ENCODE measurements around the gene TMEM234. TPM values are rescaled to one million over a fixed set of nuclear protein-coding genes. Genes with fewer than 3 reads are reported as not detected.

TMEM234 gene
- total and polyA plus RNA-seq, 8 donors: 19.3 to 24.8 (median 21.6) TPM

DNA sequence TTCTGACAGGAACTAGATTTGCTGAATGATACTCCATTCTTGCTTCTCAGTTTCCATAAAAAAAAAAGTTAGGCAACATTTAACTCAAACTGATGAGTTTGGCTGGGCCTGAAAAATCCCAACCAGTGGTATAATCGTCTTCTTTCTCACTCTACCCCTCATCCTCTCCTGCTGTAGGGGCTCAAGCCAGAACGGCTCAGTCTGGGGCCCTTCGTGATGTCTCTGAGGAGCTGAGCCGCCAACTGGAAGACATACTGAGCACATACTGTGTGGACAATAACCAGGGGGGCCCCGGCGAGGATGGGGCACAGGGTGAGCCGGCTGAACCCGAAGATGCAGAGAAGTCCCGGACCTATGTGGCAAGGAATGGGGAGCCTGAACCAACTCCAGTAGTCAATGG is 41.1 kb downstream of the TMEM234 start:
- peaks cover 0 to 46% of the 10 kb centered on the region in 2 donors for H3K36me3 ChIP-seq
- DNase-seq (no peak), ATAC-seq (no peak)
- H3K4me3 ChIP-seq: peak overlapping the region; percentile 62 to 80
- no peaks in the 10 kb centered on the region for H3K9me3 ChIP-seq
- peak overlapping the region in 1 of 2 donors; percentile 95 for H3K27ac ChIP-seq
- peaks cover 21 to 63% of the 10 kb centered on the region in 2 donors for H3K4me1 ChIP-seq
- intact Hi-C loops (cut with DNase I): no loop called here
- H3K27me3 ChIP-seq: no peaks in the 10 kb centered on the region
- TF ChIP-seq, protein P1, sequence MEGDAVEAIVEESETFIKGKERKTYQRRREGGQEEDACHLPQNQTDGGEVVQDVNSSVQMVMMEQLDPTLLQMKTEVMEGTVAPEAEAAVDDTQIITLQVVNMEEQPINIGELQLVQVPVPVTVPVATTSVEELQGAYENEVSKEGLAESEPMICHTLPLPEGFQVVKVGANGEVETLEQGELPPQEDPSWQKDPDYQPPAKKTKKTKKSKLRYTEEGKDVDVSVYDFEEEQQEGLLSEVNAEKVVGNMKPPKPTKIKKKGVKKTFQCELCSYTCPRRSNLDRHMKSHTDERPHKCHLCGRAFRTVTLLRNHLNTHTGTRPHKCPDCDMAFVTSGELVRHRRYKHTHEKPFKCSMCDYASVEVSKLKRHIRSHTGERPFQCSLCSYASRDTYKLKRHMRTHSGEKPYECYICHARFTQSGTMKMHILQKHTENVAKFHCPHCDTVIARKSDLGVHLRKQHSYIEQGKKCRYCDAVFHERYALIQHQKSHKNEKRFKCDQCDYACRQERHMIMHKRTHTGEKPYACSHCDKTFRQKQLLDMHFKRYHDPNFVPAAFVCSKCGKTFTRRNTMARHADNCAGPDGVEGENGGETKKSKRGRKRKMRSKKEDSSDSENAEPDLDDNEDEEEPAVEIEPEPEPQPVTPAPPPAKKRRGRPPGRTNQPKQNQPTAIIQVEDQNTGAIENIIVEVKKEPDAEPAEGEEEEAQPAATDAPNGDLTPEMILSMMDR (IDR thresholded peaks at IDR 0.05): no peak

DNA sequence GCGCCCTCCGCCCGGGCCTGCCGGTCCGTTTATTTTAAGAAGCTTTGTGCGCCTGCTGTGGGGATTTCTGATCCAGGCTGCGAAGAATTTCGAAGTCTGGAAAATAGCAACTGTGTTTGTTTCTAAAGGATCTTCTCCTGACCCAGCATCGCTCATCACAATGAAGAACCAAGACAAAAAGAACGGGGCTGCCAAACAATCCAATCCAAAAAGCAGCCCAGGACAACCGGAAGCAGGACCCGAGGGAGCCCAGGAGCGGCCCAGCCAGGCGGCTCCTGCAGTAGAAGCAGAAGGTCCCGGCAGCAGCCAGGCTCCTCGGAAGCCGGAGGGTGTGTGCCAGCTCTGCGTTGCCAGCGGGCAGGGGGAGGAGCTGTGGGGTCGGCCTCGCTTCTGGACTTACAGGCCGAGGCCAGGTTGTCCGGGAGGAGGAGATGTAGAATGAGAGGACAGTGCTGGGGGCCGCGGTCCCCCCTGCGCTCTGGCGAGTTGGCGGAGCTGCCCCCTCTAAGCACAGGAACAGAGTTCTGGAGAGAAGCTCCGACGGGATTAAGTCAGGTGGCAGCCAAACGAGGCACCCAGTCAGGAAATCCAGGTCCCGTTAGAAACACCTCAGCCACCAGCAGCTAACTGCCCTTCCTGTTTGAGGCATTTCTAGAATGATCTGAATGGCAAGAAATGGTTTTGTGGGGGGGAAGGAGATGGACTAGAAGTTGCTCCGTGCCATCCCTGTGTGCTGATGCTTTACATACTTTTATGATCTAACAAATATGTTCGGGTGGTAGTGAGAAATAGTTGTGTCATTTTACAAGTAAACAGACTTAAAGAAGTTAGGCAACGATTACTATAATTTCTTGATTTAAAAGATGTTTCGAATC is 41.7 kb downstream of the TMEM234 start:
- TF ChIP-seq, protein P1 (IDR thresholded peaks at IDR 0.05): no peak
- Histone ChIP-seq H3K4me1 (peaks cover 21 to 63% of the 10 kb centered on the region in 2 donors), H3K27ac (peak overlapping the region; percentile 94 to 95), H3K36me3 (peaks cover 0 to 40% of the 10 kb centered on the region in 2 donors), H3K4me3 (peak overlapping the region; percentile 62 to 80), H3K27me3 (no peaks in the 10 kb centered on the region), H3K9me3 (no peaks in the 10 kb centered on the region)
- intact Hi-C loops (cut with DNase I): no loop called here
- DNase-seq (peak in 3 of 4 donors; percentile 46 to 86 (median 52)), ATAC-seq (peak; percentile 56)

- TF ChIP-seq, protein P1 (IDR thresholded peaks at IDR 0.05): no peak
- intact Hi-C loops (cut with DNase I): no loop called here
- ATAC-seq: peak; percentile 95
Measured at GRCh38 chr1:32179443-32180185, 42.5 kb downstream of the TMEM234 start, which contains the start of gene TXLNA. TXLNA (plus strand) TSS chr1:32179675; CDS start chr1:32180346, 671 bp downstream.

DNA sequence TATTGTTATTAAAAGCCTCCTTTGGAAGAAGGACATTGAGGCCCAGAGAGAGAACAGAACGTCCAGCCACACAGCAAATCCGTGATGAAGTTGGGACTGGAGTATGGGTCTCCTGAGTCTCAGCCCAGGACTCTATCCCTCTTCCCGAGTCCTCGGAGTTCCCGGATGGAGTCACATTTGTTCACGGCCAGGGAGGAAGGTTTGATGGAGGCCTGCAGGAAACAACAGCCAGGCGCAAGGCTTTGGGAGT is 43.0 kb downstream of the TMEM234 start:
- H3K9me3 ChIP-seq: no peaks in the 10 kb centered on the region
- H3K27me3 ChIP-seq: no peaks in the 10 kb centered on the region
- peak; percentile 9 for ATAC-seq
- H3K4me1 ChIP-seq: peaks cover 21 to 51% of the 10 kb centered on the region in 2 donors
- TF ChIP-seq, protein P1 (IDR thresholded peaks at IDR 0.05): no peak
- intact Hi-C loops (cut with DNase I): no loop called here
- peak overlapping the region; percentile 94 to 95 for H3K27ac ChIP-seq
- no peak for DNase-seq
- peak overlapping the region; percentile 62 to 80 for H3K4me3 ChIP-seq
- H3K36me3 ChIP-seq: peaks cover 0 to 27% of the 10 kb centered on the region in 2 donors

More at GRCh38 chr1:32179443-32180185, 42.5 kb downstream of the TMEM234 start, which contains the start of gene TXLNA:
- peak; percentile 87 to 99 (median 94) for DNase-seq
- H3K27ac ChIP-seq: peak within 1 kb of the TSS; percentile 94 to 95
- H3K4me3 ChIP-seq: peak within 1 kb of the TSS; percentile 62 to 80
- H3K9me3 ChIP-seq: no peaks in the 10 kb centered on the region
- peaks cover 0 to 32% of the 10 kb centered on the region in 2 donors for H3K36me3 ChIP-seq
- peaks cover 21 to 56% of the 10 kb centered on the region in 2 donors for H3K4me1 ChIP-seq
- no peaks in the 10 kb centered on the region for H3K27me3 ChIP-seq
